Neural progenitor cell (in vitro differentiated cells): ENCODE results near the gene SAMD4A. TPM values are rescaled to one million over a fixed set of nuclear protein-coding genes. Genes with fewer than 3 reads are reported as not detected.

Experiments used
- DNase-seq: peaks from one replicate; pipeline ENCODE4 v3.0.0-alpha.2; 2016; ENCODE audit warnings: low spot score
- H2AFZ ChIP-seq: fragments of 200-600 bp; sonication (generic); replicated peaks from 2 replicates; pipeline ENCODE4 v1.6.1; 2016; ENCODE audit warnings: antibody characterized with exemption
- H3F3A ChIP-seq: fragments of 200-600 bp; sonication (generic); 2 replicates; pipeline ENCODE4 v1.6.1; 2016; ENCODE audit warnings: antibody characterized with exemption, low read depth
- H3K27ac ChIP-seq: fragments of 200-600 bp; sonication (generic); 2 replicates; pipeline ENCODE4 v1.5.1; 2016; ENCODE audit warnings: mild to moderate bottlenecking
- H3K27me3 ChIP-seq: fragments of 200-600 bp; sonication (generic); 2 replicates; pipeline ENCODE4 v1.6.1; 2016; ENCODE audit warnings: mild to moderate bottlenecking, moderate library complexity
- H3K36me3 ChIP-seq: fragments of 200-600 bp; sonication (generic); 2 replicates; pipeline ENCODE4 v1.5.1; 2016
- H3K4me1 ChIP-seq: fragments of 200-600 bp; sonication (generic); 2 replicates; pipeline ENCODE4 v1.6.1; 2016; ENCODE audit warnings: mixed run types
- H3K4me2 ChIP-seq: fragments of 200-600 bp; sonication (generic); 2 replicates; pipeline ENCODE4 v1.6.1; 2016
- H3K4me3 ChIP-seq: fragments of 200-600 bp; sonication (generic); 2 replicates; pipeline ENCODE4 v1.5.1; 2016
- H3K79me2 ChIP-seq: fragments of 200-600 bp; sonication (generic); 2 replicates; pipeline ENCODE4 v1.6.1; 2016; ENCODE audit warnings: low read depth
- H3K9ac ChIP-seq: fragments of 200-600 bp; sonication (generic); 2 replicates; pipeline ENCODE4 v1.6.1; 2016
- H3K9me3 ChIP-seq: fragments of 200-600 bp; sonication (generic); 2 replicates; pipeline ENCODE4 v1.5.1; 2016; ENCODE audit warnings: low read depth
- H4K20me1 ChIP-seq: fragments of 200-600 bp; sonication (generic); 2 replicates; pipeline ENCODE4 v1.6.1; 2016; ENCODE audit warnings: low read depth
- H3K27ac Mint-ChIP-seq: 3 replicates; pipeline ENCODE4 v1.8.0; 2021; ENCODE audit warnings: mixed read lengths
- H3K27me3 Mint-ChIP-seq: 2 replicates; pipeline ENCODE4 v1.8.0; 2022; ENCODE audit warnings: low read depth, mild to moderate bottlenecking, inconsistent platforms, moderate library complexity, mixed read lengths; ENCODE audit not compliant: insufficient read depth
- H3K36me3 Mint-ChIP-seq: 3 replicates; pipeline ENCODE4 v1.8.0; 2021; ENCODE audit warnings: mixed read lengths
- H3K4me1 Mint-ChIP-seq: 3 replicates; pipeline ENCODE4 v1.8.0; 2021; ENCODE audit warnings: mixed read lengths
- H3K4me3 Mint-ChIP-seq: 3 replicates; pipeline ENCODE4 v1.8.0; 2021; ENCODE audit warnings: mild to moderate bottlenecking, moderate library complexity, mixed read lengths
- H3K9me3 Mint-ChIP-seq: 3 replicates; pipeline ENCODE4 v1.8.0; 2020; ENCODE audit warnings: mixed read lengths
- EZH2 ChIP-seq: fragments of 200-600 bp; sonication (generic); IDR thresholded peaks from 2 replicates; pipeline ENCODE4 v1.6.1; 2017; ENCODE audit warnings: antibody characterized with exemption, mild to moderate bottlenecking, moderate library complexity
- EZH2phosphoT487 ChIP-seq: fragments of 200-600 bp; sonication (generic); IDR thresholded peaks from 2 replicates; pipeline ENCODE4 v1.6.1; 2017; ENCODE audit warnings: antibody characterized with exemption
- total RNA-seq: library from RNA; depleted of rRNA; stranded (reverse); fragments of >200 nt; gene quantifications from 2 replicates; pipeline ENCODE4 v1.2.3, GENCODE V29; 2015; ENCODE audit warnings: low replicate concordance
- TF ChIP-seq, protein P1 (sequence below): fragments of 200-600 bp; sonication (generic); IDR thresholded peaks from 2 replicates; pipeline ENCODE4 v1.5.1; 2017; ENCODE audit warnings: antibody characterized with exemption, mild to moderate bottlenecking

The SAMD4A gene
- total RNA-seq, 1 donor from 2014 or later, result 4.3 TPM

DNA sequence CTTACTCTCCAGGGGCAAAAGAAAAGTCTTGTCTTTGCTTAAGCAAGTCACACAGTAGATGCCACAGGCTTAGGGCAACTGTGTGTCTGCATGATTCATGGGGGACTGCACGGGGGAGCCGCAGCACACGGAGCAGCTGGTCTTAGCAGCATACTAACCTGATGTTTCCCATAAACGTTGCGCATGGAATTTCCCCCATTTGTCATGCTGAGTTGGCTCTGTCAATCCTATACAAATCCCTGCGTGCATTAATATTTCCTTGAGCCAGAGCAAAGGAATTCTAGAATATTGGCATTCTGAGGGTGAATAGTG is 71.2 kb downstream of the SAMD4A start:
- no peaks in the 10 kb centered on the region for H3K36me3 ChIP-seq
- H3K9me3 Mint-ChIP-seq, result no peaks in the 10 kb centered on the region
- no peak for DNase-seq

DNA sequence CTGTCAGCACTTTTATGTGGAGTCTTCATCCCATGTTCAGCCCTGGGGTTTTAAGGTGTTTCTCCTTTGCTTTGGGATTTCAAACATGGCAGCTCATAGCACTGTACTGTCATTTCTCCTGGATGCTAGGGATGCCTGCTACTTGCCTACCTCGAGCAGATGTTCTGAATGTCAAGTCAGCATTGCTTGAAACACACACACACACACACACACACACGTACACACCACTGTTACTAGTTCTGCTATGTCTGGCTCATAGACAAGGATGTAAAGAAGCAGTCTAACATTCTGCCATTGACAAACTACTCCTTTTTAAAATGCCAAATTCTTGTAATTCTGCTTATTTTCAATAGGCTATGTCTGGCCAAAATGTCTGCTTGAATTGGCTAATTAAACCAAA is 72.7 kb downstream of the SAMD4A start:
- Mint-ChIP-seq H3K9me3 (no peaks in the 10 kb centered on the region), H3K36me3 (no peaks in the 10 kb centered on the region), H3K27ac (no peak overlapping the region), H3K4me3 (no peak overlapping the region), H3K27me3 (no peaks in the 10 kb centered on the region), H3K4me1 (peaks cover 57% of the 10 kb centered on the region)
- H3F3A ChIP-seq, result peaks cover 21% of the 10 kb centered on the region
- H3K36me3 ChIP-seq, result no peaks in the 10 kb centered on the region
- H3K4me3 ChIP-seq, result no peak overlapping the region
- H4K20me1 ChIP-seq, result no peaks in the 10 kb centered on the region
- H3K27ac ChIP-seq, result no peak overlapping the region
- DNase-seq, result no peak
- H3K79me2 ChIP-seq, result no peaks in the 10 kb centered on the region
- H3K9ac ChIP-seq, result no peak overlapping the region
- H3K4me2 ChIP-seq, result no peak overlapping the region
- no peak overlapping the region for H2AFZ ChIP-seq
- peaks cover 27% of the 10 kb centered on the region for H3K4me1 ChIP-seq
- H3K27me3 ChIP-seq, result no peaks in the 10 kb centered on the region
- no peaks in the 10 kb centered on the region for H3K9me3 ChIP-seq
- TF ChIP-seq EZH2 (no peak), EZH2phosphoT487 (no peak)
- TF ChIP-seq, protein P1, sequence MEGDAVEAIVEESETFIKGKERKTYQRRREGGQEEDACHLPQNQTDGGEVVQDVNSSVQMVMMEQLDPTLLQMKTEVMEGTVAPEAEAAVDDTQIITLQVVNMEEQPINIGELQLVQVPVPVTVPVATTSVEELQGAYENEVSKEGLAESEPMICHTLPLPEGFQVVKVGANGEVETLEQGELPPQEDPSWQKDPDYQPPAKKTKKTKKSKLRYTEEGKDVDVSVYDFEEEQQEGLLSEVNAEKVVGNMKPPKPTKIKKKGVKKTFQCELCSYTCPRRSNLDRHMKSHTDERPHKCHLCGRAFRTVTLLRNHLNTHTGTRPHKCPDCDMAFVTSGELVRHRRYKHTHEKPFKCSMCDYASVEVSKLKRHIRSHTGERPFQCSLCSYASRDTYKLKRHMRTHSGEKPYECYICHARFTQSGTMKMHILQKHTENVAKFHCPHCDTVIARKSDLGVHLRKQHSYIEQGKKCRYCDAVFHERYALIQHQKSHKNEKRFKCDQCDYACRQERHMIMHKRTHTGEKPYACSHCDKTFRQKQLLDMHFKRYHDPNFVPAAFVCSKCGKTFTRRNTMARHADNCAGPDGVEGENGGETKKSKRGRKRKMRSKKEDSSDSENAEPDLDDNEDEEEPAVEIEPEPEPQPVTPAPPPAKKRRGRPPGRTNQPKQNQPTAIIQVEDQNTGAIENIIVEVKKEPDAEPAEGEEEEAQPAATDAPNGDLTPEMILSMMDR, result no peak

More for the DNA sequence above, 71.2 kb downstream of the SAMD4A start:
- no peaks in the 10 kb centered on the region for H3K27me3 Mint-ChIP-seq
- TF ChIP-seq EZH2 (no peak), EZH2phosphoT487 (no peak)
- TF ChIP-seq, protein P1, result no peak
- H3K4me1 ChIP-seq, result peaks cover 11% of the 10 kb centered on the region
- peak overlapping the region; percentile 64 for H3K27ac Mint-ChIP-seq
- H3K79me2 ChIP-seq, result no peaks in the 10 kb centered on the region
- no peaks in the 10 kb centered on the region for H3K9me3 ChIP-seq
- H3K36me3 Mint-ChIP-seq, result no peaks in the 10 kb centered on the region
- no peak overlapping the region for H3K4me3 ChIP-seq
- H3K4me1 Mint-ChIP-seq, result peaks cover 47% of the 10 kb centered on the region
- no peak overlapping the region for H3K4me2 ChIP-seq
- H3K4me3 Mint-ChIP-seq, result no peak overlapping the region
- H2AFZ ChIP-seq, result no peak overlapping the region
- H4K20me1 ChIP-seq, result no peaks in the 10 kb centered on the region
- no peak overlapping the region for H3K27ac ChIP-seq
- no peaks in the 10 kb centered on the region for H3K27me3 ChIP-seq
- no peak overlapping the region for H3K9ac ChIP-seq
- H3F3A ChIP-seq, result peaks cover 6% of the 10 kb centered on the region

DNA sequence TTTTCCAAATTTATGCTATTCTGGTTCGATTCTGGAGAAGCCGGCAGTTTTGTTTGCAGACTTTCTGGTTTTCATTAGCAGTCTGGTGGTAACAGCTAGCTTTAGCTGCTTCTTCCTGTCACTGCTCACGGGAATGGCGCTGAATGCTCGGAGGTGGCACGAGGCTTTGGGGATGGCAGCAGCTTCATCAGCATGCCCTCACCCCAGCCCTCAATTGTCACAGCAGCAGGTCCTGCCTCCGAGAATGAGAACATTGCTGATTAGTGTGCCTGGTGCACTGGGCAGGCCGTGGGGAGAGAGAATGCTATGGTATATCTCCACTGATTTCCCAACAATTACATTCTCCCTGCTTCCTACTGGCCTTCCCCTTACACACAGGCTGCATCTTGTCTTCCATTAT is 73.6 kb downstream of the SAMD4A start:
- H3K9ac ChIP-seq, result no peak overlapping the region
- H3K36me3 Mint-ChIP-seq, result no peaks in the 10 kb centered on the region
- no peak overlapping the region for H3K4me3 Mint-ChIP-seq
- no peaks in the 10 kb centered on the region for H3K9me3 Mint-ChIP-seq
- no peaks in the 10 kb centered on the region for H3K36me3 ChIP-seq
- H3K4me1 Mint-ChIP-seq, result peaks cover 57% of the 10 kb centered on the region
- H3K4me1 ChIP-seq, result peaks cover 30% of the 10 kb centered on the region
- no peak overlapping the region for H3K4me3 ChIP-seq
- H3F3A ChIP-seq, result peaks cover 23% of the 10 kb centered on the region
- TF ChIP-seq EZH2 (no peak), EZH2phosphoT487 (no peak)
- TF ChIP-seq, protein P1, result no peak
- no peaks in the 10 kb centered on the region for H3K27me3 Mint-ChIP-seq
- H3K27ac ChIP-seq, result no peak overlapping the region
- peak overlapping the region; percentile 8 for H3K27ac Mint-ChIP-seq
- no peaks in the 10 kb centered on the region for H3K9me3 ChIP-seq
- no peaks in the 10 kb centered on the region for H3K79me2 ChIP-seq
- H2AFZ ChIP-seq, result no peak overlapping the region
- H4K20me1 ChIP-seq, result no peaks in the 10 kb centered on the region
- DNase-seq, result no peak
- no peak overlapping the region for H3K4me2 ChIP-seq
- H3K27me3 ChIP-seq, result no peaks in the 10 kb centered on the region

DNA sequence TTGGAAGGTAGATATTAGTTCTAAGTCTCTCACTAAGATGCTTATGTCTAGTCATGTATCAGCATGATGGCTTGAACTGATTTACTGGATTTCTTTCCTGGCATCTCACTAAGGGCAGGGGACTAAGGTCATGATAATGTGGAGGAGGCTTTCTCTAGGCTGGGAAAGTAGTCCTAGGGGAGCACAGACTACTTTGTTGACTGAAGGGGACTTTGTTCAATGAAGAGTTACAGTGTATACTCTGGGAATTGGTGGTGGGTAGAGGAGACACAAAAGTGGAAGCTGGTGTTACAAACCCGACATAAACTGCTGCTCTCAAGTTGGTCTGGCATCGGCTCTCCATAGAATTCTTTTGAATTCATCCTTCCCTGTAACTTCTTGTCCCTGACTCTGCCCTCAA is 75.2 kb downstream of the SAMD4A start:
- Histone ChIP-seq H3K27ac (no peak overlapping the region), H4K20me1 (no peaks in the 10 kb centered on the region), H3K36me3 (no peaks in the 10 kb centered on the region), H3K9ac (no peak overlapping the region), H3K4me1 (peaks cover 42% of the 10 kb centered on the region), H3F3A (peaks cover 23% of the 10 kb centered on the region), H3K27me3 (no peaks in the 10 kb centered on the region), H3K79me2 (no peaks in the 10 kb centered on the region), H3K4me2 (no peak overlapping the region), H3K9me3 (no peaks in the 10 kb centered on the region), H3K4me3 (no peak overlapping the region), H2AFZ (no peak overlapping the region)
- H3K27me3 Mint-ChIP-seq, result no peaks in the 10 kb centered on the region
- H3K36me3 Mint-ChIP-seq, result no peaks in the 10 kb centered on the region
- H3K27ac Mint-ChIP-seq, result no peak overlapping the region
- no peak for DNase-seq
- H3K4me3 Mint-ChIP-seq, result no peak overlapping the region
- H3K9me3 Mint-ChIP-seq, result no peaks in the 10 kb centered on the region
- H3K4me1 Mint-ChIP-seq, result peaks cover 62% of the 10 kb centered on the region
- TF ChIP-seq EZH2 (no peak), EZH2phosphoT487 (no peak)
- TF ChIP-seq, protein P1, result no peak
